Astrocyte (in vitro differentiated cells and primary cell): ENCODE measurements around the gene IER2. TPM values are rescaled to one million over a fixed set of nuclear protein-coding genes. Genes with fewer than 3 reads are reported as not detected.

Experiments used
- DNase-seq: peaks from one replicate; pipeline ENCODE4 v3.0.0-alpha.2; 2010; ENCODE audit warnings: low read depth
- FAIRE-seq: peaks from 2 replicates; lab custom pipeline; 2011; peaks lifted over from hg19 to GRCh38; lab: Jason Lieb, UNC
- H2AFZ ChIP-seq: 2 replicates; pipeline ENCODE4 v1.6.0; 2012; ENCODE audit warnings: low read depth, low read length, inconsistent platforms
- H3K27ac ChIP-seq: 2 replicates; pipeline ENCODE4 v1.5.1; 2011; ENCODE audit warnings: low read depth, low read length, inconsistent platforms
- H3K27me3 ChIP-seq: 2 replicates; pipeline ENCODE4 v1.6.0; 2011; ENCODE audit warnings: low read length, inconsistent platforms; ENCODE audit not compliant: insufficient read depth
- H3K36me3 ChIP-seq: 2 replicates; pipeline ENCODE4 v1.5.1; 2011; ENCODE audit warnings: low read length, inconsistent platforms; ENCODE audit not compliant: insufficient read depth
- H3K4me1 ChIP-seq: 2 replicates; pipeline ENCODE4 v1.5.1; 2011; ENCODE audit warnings: low read length, inconsistent platforms; ENCODE audit not compliant: insufficient read depth
- H3K4me2 ChIP-seq: 2 replicates; pipeline ENCODE4 v1.6.0; 2012; ENCODE audit warnings: low read length, inconsistent platforms
- H3K4me3 ChIP-seq: 2 replicates; pipeline ENCODE4 v1.5.1; 2011; ENCODE audit warnings: low read depth, mild to moderate bottlenecking, low read length, inconsistent platforms; ENCODE audit not compliant: insufficient read depth
- H3K79me2 ChIP-seq: 2 replicates; pipeline ENCODE4 v1.6.0; 2012; ENCODE audit warnings: mild to moderate bottlenecking, low read length, inconsistent platforms; ENCODE audit not compliant: insufficient read depth
- H3K9ac ChIP-seq: 2 replicates; pipeline ENCODE4 v1.6.0; 2012; ENCODE audit warnings: mild to moderate bottlenecking, low read length, inconsistent platforms
- H3K9me3 ChIP-seq: 2 replicates; pipeline ENCODE4 v1.5.1; 2012; ENCODE audit warnings: low read depth, mild to moderate bottlenecking, low read length, inconsistent platforms; ENCODE audit not compliant: insufficient read depth
- H4K20me1 ChIP-seq: 2 replicates; pipeline ENCODE4 v1.6.0; 2012; ENCODE audit warnings: low read length, inconsistent platforms; ENCODE audit not compliant: insufficient read depth
- H3K27ac Mint-ChIP-seq: one replicate; pipeline ENCODE4 v1.8.0; 2021; ENCODE audit warnings: mild to moderate bottlenecking, mixed read lengths; ENCODE audit not compliant: unreplicated experiment
- H3K27me3 Mint-ChIP-seq: one replicate; pipeline ENCODE4 v1.8.0; 2021; ENCODE audit warnings: low read depth, mixed read lengths; ENCODE audit not compliant: unreplicated experiment
- H3K36me3 Mint-ChIP-seq: one replicate; pipeline ENCODE4 v1.8.0; 2021; ENCODE audit warnings: low read depth, mixed read lengths; ENCODE audit not compliant: unreplicated experiment
- H3K4me1 Mint-ChIP-seq: one replicate; pipeline ENCODE4 v1.8.0; 2021; ENCODE audit warnings: low read depth, mixed read lengths; ENCODE audit not compliant: unreplicated experiment
- H3K4me3 Mint-ChIP-seq: one replicate; pipeline ENCODE4 v1.8.0; 2021; ENCODE audit warnings: mild to moderate bottlenecking, moderate library complexity, mixed read lengths; ENCODE audit not compliant: unreplicated experiment
- H3K9me3 Mint-ChIP-seq: one replicate; pipeline ENCODE4 v1.8.0; 2021; ENCODE audit warnings: mild to moderate bottlenecking, mixed read lengths; ENCODE audit not compliant: unreplicated experiment
- EZH2 ChIP-seq: IDR thresholded peaks from 2 replicates; pipeline ENCODE4 v1.6.1; 2012; ENCODE audit warnings: mild to moderate bottlenecking, low read length, inconsistent platforms; ENCODE audit not compliant: insufficient read depth
- total RNA-seq: library from RNA; stranded (reverse); gene quantifications from 2 replicates; pipeline ENCODE4 v1.2.1, GENCODE V29; 2021
- TF ChIP-seq, protein P1 (sequence below): IDR thresholded peaks from 2 replicates; pipeline ENCODE4 v1.5.1; 2011; ENCODE audit warnings: low read depth, mild to moderate bottlenecking, inconsistent platforms, low read length, moderate library complexity; ENCODE audit not compliant: insufficient read depth

IER2 gene
- total RNA-seq, 1 donor from 2014 or later = 71.3 TPM

GRCh38 chr19:13130886-13131490 lies 19.2 kb upstream of the IER2 start:
- Histone ChIP-seq H3K4me1 (peaks cover 15% of the 10 kb centered on the region), H4K20me1 (peaks cover 95% of the 10 kb centered on the region), H3K79me2 (peaks cover 100% of the 10 kb centered on the region), H3K27me3 (no peaks in the 10 kb centered on the region), H2AFZ (no peak overlapping the region), H3K4me3 (no peak overlapping the region), H3K9me3 (no peaks in the 10 kb centered on the region), H3K36me3 (peaks cover 4% of the 10 kb centered on the region), H3K4me2 (no peak overlapping the region), H3K27ac (no peak overlapping the region), H3K9ac (peak overlapping the region; percentile 18)
- Mint-ChIP-seq H3K9me3 (no peaks in the 10 kb centered on the region), H3K4me3 (no peak overlapping the region), H3K27ac (no peak overlapping the region), H3K27me3 (no peaks in the 10 kb centered on the region), H3K4me1 (peaks cover 26% of the 10 kb centered on the region), H3K36me3 (peaks cover 13% of the 10 kb centered on the region)
- FAIRE-seq = no peak
- TF ChIP-seq, protein P1, sequence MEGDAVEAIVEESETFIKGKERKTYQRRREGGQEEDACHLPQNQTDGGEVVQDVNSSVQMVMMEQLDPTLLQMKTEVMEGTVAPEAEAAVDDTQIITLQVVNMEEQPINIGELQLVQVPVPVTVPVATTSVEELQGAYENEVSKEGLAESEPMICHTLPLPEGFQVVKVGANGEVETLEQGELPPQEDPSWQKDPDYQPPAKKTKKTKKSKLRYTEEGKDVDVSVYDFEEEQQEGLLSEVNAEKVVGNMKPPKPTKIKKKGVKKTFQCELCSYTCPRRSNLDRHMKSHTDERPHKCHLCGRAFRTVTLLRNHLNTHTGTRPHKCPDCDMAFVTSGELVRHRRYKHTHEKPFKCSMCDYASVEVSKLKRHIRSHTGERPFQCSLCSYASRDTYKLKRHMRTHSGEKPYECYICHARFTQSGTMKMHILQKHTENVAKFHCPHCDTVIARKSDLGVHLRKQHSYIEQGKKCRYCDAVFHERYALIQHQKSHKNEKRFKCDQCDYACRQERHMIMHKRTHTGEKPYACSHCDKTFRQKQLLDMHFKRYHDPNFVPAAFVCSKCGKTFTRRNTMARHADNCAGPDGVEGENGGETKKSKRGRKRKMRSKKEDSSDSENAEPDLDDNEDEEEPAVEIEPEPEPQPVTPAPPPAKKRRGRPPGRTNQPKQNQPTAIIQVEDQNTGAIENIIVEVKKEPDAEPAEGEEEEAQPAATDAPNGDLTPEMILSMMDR = no peak
- no peak for TF ChIP-seq EZH2
- no peak for DNase-seq

- H3K79me2 ChIP-seq = peaks cover 97% of the 10 kb centered on the region
- peaks cover 4% of the 10 kb centered on the region for H3K36me3 ChIP-seq
- peak; percentile 84 for DNase-seq
- H3K4me3 Mint-ChIP-seq = no peak overlapping the region
- H3K4me1 ChIP-seq = peaks cover 15% of the 10 kb centered on the region
- H2AFZ ChIP-seq = no peak overlapping the region
- H3K27ac Mint-ChIP-seq = peak overlapping the region; percentile 54
- H3K9ac ChIP-seq = peak overlapping the region; percentile 3
- H3K4me3 ChIP-seq = no peak overlapping the region
- no peaks in the 10 kb centered on the region for H3K27me3 Mint-ChIP-seq
- H3K9me3 Mint-ChIP-seq = no peaks in the 10 kb centered on the region
- TF ChIP-seq, protein P1 = no peak
- TF ChIP-seq EZH2 = no peak
- peak overlapping the region; percentile 52 for H3K4me2 ChIP-seq
- peaks cover 25% of the 10 kb centered on the region for H3K4me1 Mint-ChIP-seq
- H3K36me3 Mint-ChIP-seq = peaks cover 15% of the 10 kb centered on the region
- no peaks in the 10 kb centered on the region for H3K9me3 ChIP-seq
- H4K20me1 ChIP-seq = peaks cover 96% of the 10 kb centered on the region
- peak; percentile 43 for FAIRE-seq
- peak overlapping the region; percentile 56 for H3K27ac ChIP-seq
- H3K27me3 ChIP-seq = no peaks in the 10 kb centered on the region
These were observed 17.6 kb upstream of the IER2 start for GRCh38 chr19:13132471-13133180.
